ENCODE results near the gene TLR1. TPM values are rescaled to one million over a fixed set of nuclear protein-coding genes. Genes with fewer than 3 reads are reported as not detected.

The TLR1 gene
- total RNA-seq, 1 donor from 2014 or later: 3.1 TPM

DNA sequence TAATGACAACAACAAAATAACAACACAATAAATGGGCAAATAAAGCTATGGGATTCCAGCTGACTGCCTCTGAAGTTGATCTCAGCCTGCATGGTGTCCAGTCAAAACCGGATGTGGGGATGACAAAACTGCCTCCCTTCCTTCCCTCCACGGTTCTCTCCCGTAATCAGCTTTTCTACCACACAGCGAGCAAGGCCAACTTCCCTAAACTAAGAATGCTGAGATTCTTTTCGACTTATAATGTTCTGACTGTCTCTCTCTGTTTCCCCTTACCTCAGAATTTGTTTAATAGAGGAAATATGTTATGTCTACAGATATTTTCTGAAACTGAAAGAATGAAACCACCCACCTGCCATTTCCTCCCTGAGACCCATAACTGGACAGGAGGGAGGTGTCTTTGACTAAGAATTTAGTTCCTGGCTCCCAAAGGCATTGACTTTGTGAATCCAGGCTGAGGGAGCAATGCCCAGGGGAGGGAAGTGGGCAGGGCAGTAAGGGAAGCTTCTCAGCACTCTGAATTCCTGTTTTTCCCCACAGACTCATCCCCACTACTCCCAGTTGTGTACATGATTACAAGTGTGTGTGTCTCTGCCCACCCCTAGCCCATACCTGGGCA, 1.0 kb upstream of the TLR1 start:
- Mint-ChIP-seq H3K4me3 (ENCODE audit: low read depth) (peak overlapping the region; percentile 9), H3K27me3 (no peaks in the 10 kb centered on the region), H3K4me1 (ENCODE audit: low read depth) (peaks cover 26% of the 10 kb centered on the region), H3K27ac (peak overlapping the region; percentile 63), H3K36me3 (ENCODE audit: insufficient read depth) (peaks cover 11% of the 10 kb centered on the region), H3K9me3 (ENCODE audit: low read depth) (peaks cover 13% of the 10 kb centered on the region)
- no peak for DNase-seq (ENCODE audit: low spot score, unreplicated experiment)
- no peak for TF ChIP-seq CTCF (IDR thresholded peaks at IDR 0.05; ENCODE audit: unreplicated experiment)

DNA sequence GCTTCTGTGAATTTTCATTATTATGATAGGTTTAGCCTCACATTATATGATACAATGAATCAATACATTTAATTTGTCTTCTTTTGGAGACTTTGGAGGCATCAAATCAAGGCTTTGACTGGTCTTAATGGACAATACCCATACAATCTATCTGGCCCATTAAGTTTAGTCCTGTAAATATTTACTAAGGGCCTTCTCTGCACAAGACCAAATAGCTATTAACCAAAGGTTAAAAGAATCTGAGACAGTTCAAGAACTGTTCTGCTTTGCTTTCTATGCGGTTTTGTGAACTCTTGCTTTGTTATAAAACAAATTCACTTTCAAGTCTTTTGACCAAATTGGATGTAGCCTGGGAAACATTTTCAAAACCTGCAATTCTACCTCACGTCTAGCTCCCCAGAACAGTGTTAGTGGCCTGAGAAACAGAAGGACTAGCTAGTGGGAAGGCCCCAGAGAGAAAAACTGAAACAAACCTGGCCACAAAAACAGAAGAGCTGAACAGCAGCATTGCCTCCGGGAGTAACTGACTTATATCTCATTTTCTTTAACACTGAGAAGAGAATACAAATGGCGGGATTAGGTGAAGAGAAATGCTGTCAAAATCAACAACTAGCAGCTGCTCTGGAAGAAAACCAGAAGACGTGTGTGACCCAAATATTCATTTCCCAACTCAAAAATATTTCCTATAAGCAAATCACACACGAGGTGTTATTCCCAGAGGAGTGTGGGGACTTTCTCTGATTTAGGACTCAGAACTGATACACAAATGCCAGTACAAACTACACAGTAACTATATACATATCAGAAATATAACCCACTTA, 548 bp downstream of the TLR1 start:
- no peak for TF ChIP-seq CTCF (IDR thresholded peaks at IDR 0.05; ENCODE audit: unreplicated experiment)
- H3K9me3 Mint-ChIP-seq (ENCODE audit: low read depth): peaks cover 27% of the 10 kb centered on the region
- peaks cover 32% of the 10 kb centered on the region for H3K4me1 Mint-ChIP-seq (ENCODE audit: low read depth)
- no peak for DNase-seq (ENCODE audit: low spot score, unreplicated experiment)
- peak overlapping the region; percentile 3 for H3K4me3 Mint-ChIP-seq (ENCODE audit: low read depth)
- H3K27me3 Mint-ChIP-seq: no peaks in the 10 kb centered on the region
- H3K27ac Mint-ChIP-seq: peak overlapping the region; percentile 87
- peaks cover 21% of the 10 kb centered on the region for H3K36me3 Mint-ChIP-seq (ENCODE audit: insufficient read depth)

DNA sequence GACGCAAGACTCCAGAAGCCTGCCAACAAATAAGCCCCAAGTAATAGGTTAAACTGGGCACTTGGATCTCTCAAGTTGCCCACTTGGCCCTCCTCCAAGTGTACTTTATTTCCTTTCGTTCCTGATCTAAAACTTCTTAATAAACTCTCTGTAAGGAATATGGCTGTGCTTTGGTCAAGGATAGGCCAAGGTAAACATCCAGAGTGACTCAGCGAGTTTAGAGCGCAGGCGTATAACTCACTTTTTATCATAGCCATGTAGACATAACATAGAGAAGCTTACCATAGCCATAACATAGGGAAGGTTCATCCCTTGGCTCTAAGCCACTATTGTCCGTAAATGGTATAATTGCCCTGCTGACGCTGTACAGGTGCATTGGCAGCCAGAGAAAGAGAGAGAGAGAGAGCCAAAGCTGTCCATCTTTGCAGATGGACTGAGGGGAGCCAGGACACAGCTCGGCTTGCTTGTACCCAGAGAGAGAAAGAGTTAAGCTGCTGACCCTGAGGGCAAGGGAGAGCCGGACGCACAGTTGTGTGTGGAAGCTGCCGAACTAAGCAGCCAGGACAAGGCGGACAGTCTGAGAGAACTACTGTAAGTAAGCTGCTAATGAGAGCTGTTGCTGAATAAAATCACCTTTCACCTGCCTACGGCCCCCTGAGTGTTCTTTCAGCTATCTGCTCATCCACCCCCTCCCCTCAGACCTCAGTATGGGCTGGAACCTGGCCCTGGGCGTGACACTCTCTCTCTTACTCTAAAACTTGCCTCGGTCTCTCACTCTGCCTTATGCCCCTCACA, 1.8 kb downstream of the TLR1 start:
- no peak for DNase-seq (ENCODE audit: low spot score, unreplicated experiment)
- Mint-ChIP-seq H3K27me3 (no peaks in the 10 kb centered on the region), H3K27ac (no peak overlapping the region), H3K9me3 (ENCODE audit: low read depth) (peaks cover 28% of the 10 kb centered on the region), H3K36me3 (ENCODE audit: insufficient read depth) (peaks cover 22% of the 10 kb centered on the region), H3K4me3 (ENCODE audit: low read depth) (no peak overlapping the region), H3K4me1 (ENCODE audit: low read depth) (peaks cover 29% of the 10 kb centered on the region)
- TF ChIP-seq CTCF (IDR thresholded peaks at IDR 0.05; ENCODE audit: unreplicated experiment): no peak

- peaks cover 25% of the 10 kb centered on the region for H3K36me3 Mint-ChIP-seq (ENCODE audit: insufficient read depth)
- H3K27ac Mint-ChIP-seq: no peak overlapping the region
- H3K9me3 Mint-ChIP-seq (ENCODE audit: low read depth): peaks cover 28% of the 10 kb centered on the region
- peaks cover 29% of the 10 kb centered on the region for H3K4me1 Mint-ChIP-seq (ENCODE audit: low read depth)
- H3K27me3 Mint-ChIP-seq: no peaks in the 10 kb centered on the region
- DNase-seq (ENCODE audit: low spot score, unreplicated experiment): no peak
- H3K4me3 Mint-ChIP-seq (ENCODE audit: low read depth): no peak overlapping the region
- TF ChIP-seq CTCF (IDR thresholded peaks at IDR 0.05; ENCODE audit: unreplicated experiment): no peak
Observed at GRCh38 chr4:38800961-38801450, 3.6 kb downstream of the TLR1 start.

GRCh38 chr4:38800366-38800765, 4.2 kb downstream of the TLR1 start:
- DNase-seq (ENCODE audit: low spot score, unreplicated experiment): no peak
- Mint-ChIP-seq H3K27ac (no peak overlapping the region), H3K27me3 (no peaks in the 10 kb centered on the region), H3K4me1 (ENCODE audit: low read depth) (peaks cover 25% of the 10 kb centered on the region), H3K4me3 (ENCODE audit: low read depth) (no peak overlapping the region), H3K36me3 (ENCODE audit: insufficient read depth) (peaks cover 27% of the 10 kb centered on the region), H3K9me3 (ENCODE audit: low read depth) (peaks cover 28% of the 10 kb centered on the region)
- TF ChIP-seq CTCF (IDR thresholded peaks at IDR 0.05; ENCODE audit: unreplicated experiment): no peak

Measured in progenitor cell of endocrine pancreas (in vitro differentiated cells).